H9 (cell line): ENCODE data around the gene WIPF1. TPM values are rescaled to one million over a fixed set of nuclear protein-coding genes. Genes with fewer than 3 reads are reported as not detected.

Experiments
- DNase-seq: peaks from one replicate; pipeline ENCODE4 v3.0.0-alpha.2; 2017
- H2AFZ ChIP-seq: one replicate; pipeline ENCODE4 v1.6.1; 2013; ENCODE audit warnings: mild to moderate bottlenecking, low read length, control low read depth, moderate library complexity
- H2AK5ac ChIP-seq: 2 replicates; pipeline ENCODE4 v1.6.1; 2013; ENCODE audit warnings: low read length, control low read depth, mixed read lengths; ENCODE audit not compliant: insufficient read length
- H2BK120ac ChIP-seq: one replicate; pipeline ENCODE4 v1.6.1; 2013; ENCODE audit warnings: low read depth, mild to moderate bottlenecking, low read length, control low read depth, inconsistent platforms; ENCODE audit not compliant: poor library complexity, severe bottlenecking
- H2BK12ac ChIP-seq: 2 replicates; pipeline ENCODE4 v1.6.1; 2013; ENCODE audit warnings: low read length, control low read depth, mixed read lengths, low read depth; ENCODE audit not compliant: insufficient read length
- H2BK15ac ChIP-seq: 2 replicates; pipeline ENCODE4 v1.6.1; 2013; ENCODE audit warnings: low read depth, low read length, control low read depth
- H2BK20ac ChIP-seq: one replicate; pipeline ENCODE4 v1.6.1; 2013; ENCODE audit warnings: low read depth, mild to moderate bottlenecking, low read length, control low read depth, inconsistent platforms; ENCODE audit not compliant: poor library complexity, severe bottlenecking
- H2BK5ac ChIP-seq: 2 replicates; pipeline ENCODE4 v1.6.1; 2013; ENCODE audit warnings: low read length, control low read depth, mixed read lengths; ENCODE audit not compliant: insufficient read length
- H3K14ac ChIP-seq: 2 replicates; pipeline ENCODE4 v1.6.1; 2013; ENCODE audit warnings: low read length, control low read depth; ENCODE audit not compliant: insufficient read depth
- H3K18ac ChIP-seq: 2 replicates; pipeline ENCODE4 v1.6.1; 2013; ENCODE audit warnings: low read depth, mild to moderate bottlenecking, mixed read lengths, low read length, control low read depth; ENCODE audit not compliant: insufficient read length
- H3K23ac ChIP-seq: 2 replicates; pipeline ENCODE4 v1.6.1; 2013; ENCODE audit warnings: low read length, control low read depth, mixed read lengths, low read depth; ENCODE audit not compliant: insufficient read length
- H3K23me2 ChIP-seq: 2 replicates; pipeline ENCODE4 v1.6.1; 2013; ENCODE audit warnings: low read depth, mild to moderate bottlenecking, mixed read lengths, low read length, control low read depth; ENCODE audit not compliant: insufficient read length, poor library complexity, severe bottlenecking
- H3K27ac ChIP-seq: 2 replicates; pipeline ENCODE4 v1.5.1; 2013; ENCODE audit warnings: low read length, control low read depth, mixed read lengths, low read depth; ENCODE audit not compliant: insufficient read length
- H3K27me3 ChIP-seq: 2 replicates; pipeline ENCODE4 v1.6.1; 2013; ENCODE audit warnings: low read length, control low read depth, inconsistent platforms; ENCODE audit not compliant: insufficient read depth
- H3K4ac ChIP-seq: 2 replicates; pipeline ENCODE4 v1.6.1; 2013; ENCODE audit warnings: low read depth, mild to moderate bottlenecking, control low read depth, inconsistent platforms, low read length, moderate library complexity
- H3K4me1 ChIP-seq: 2 replicates; pipeline ENCODE4 v1.6.1; 2013; ENCODE audit warnings: low read length, control low read depth, inconsistent platforms; ENCODE audit not compliant: insufficient read depth
- H3K4me2 ChIP-seq: 2 replicates; pipeline ENCODE4 v1.6.1; 2013; ENCODE audit warnings: low read length, control low read depth, mixed read lengths; ENCODE audit not compliant: insufficient read length, insufficient read depth
- H3K56ac ChIP-seq: 2 replicates; pipeline ENCODE4 v1.6.1; 2013; ENCODE audit warnings: low read depth, mild to moderate bottlenecking, mixed read lengths, low read length, control low read depth; ENCODE audit not compliant: insufficient read length
- H3K79me1 ChIP-seq: 2 replicates; pipeline ENCODE4 v1.6.1; 2013; ENCODE audit warnings: low read depth, mild to moderate bottlenecking, moderate library complexity, low read length, control low read depth, inconsistent platforms; ENCODE audit not compliant: insufficient read depth, poor library complexity, severe bottlenecking
- H3K79me2 ChIP-seq: 2 replicates; pipeline ENCODE4 v1.6.1; 2013; ENCODE audit warnings: low read length, control low read depth, inconsistent platforms; ENCODE audit not compliant: insufficient read depth
- H3K9ac ChIP-seq: 2 replicates; pipeline ENCODE4 v1.6.1; 2013; ENCODE audit warnings: low read length, control low read depth, mixed read lengths; ENCODE audit not compliant: insufficient read length; ENCODE audit errors: extremely low read depth
- H3K9me3 ChIP-seq: one replicate; pipeline ENCODE4 v1.6.1; 2013; ENCODE audit warnings: low read depth, low read length, inconsistent platforms; ENCODE audit not compliant: control insufficient read depth
- H3T11ph ChIP-seq: one replicate; pipeline ENCODE4 v1.6.1; 2013; ENCODE audit warnings: mild to moderate bottlenecking, low read length, control low read depth, inconsistent platforms
- H4K20me1 ChIP-seq: one replicate; pipeline ENCODE4 v1.6.1; 2013; ENCODE audit not compliant: control insufficient read depth, insufficient read length, insufficient read depth
- H4K5ac ChIP-seq: 2 replicates; pipeline ENCODE4 v1.6.1; 2013; ENCODE audit warnings: low read depth, mild to moderate bottlenecking, mixed read lengths, low read length, control low read depth; ENCODE audit not compliant: insufficient read length
- H4K8ac ChIP-seq: replicated peaks from 2 replicates; pipeline ENCODE4 v1.6.1; 2013; ENCODE audit warnings: low read length, control low read depth, mixed read lengths, low read depth; ENCODE audit not compliant: insufficient read length
- H4K91ac ChIP-seq: 2 replicates; pipeline ENCODE4 v1.6.1; 2013; ENCODE audit warnings: low read depth, mild to moderate bottlenecking, moderate library complexity, mixed read lengths, low read length, control low read depth; ENCODE audit not compliant: insufficient read length
- H3K27ac Mint-ChIP-seq, 3 experiments: 2 replicates in 2 of 3; 3 replicates in 1 of 3; pipeline ENCODE4 v1.8.0; 2020 to 2021; ENCODE audit warnings: mixed read lengths in 3 of 3, mild to moderate bottlenecking in 1 of 3, moderate library complexity in 1 of 3
- H3K27me3 Mint-ChIP-seq: 2 replicates; pipeline ENCODE4 v1.8.0; 2021; ENCODE audit warnings: low read depth, mild to moderate bottlenecking, moderate library complexity, mixed read lengths
- H3K36me3 Mint-ChIP-seq, 3 experiments: 2 replicates in 2 of 3; 3 replicates in 1 of 3; pipeline ENCODE4 v1.8.0; 2020 to 2021; ENCODE audit warnings: low read depth in 3 of 3, mixed read lengths in 3 of 3; ENCODE audit not compliant: insufficient read depth in 1 of 3
- H3K4me1 Mint-ChIP-seq, 2 experiments: 2 replicates each; pipeline ENCODE4 v1.8.0; 2020; ENCODE audit warnings: mixed read lengths in 2 of 2
- H3K4me3 Mint-ChIP-seq, 2 experiments: 2 replicates in 1 of 2; 3 replicates in 1 of 2; pipeline ENCODE4 v1.8.0; 2020 to 2021; ENCODE audit warnings: mild to moderate bottlenecking in 2 of 2, mixed read lengths in 2 of 2, moderate library complexity in 1 of 2
- H3K9me3 Mint-ChIP-seq, 2 experiments: 2 replicates in 1 of 2; 3 replicates in 1 of 2; pipeline ENCODE4 v1.8.0; 2020; ENCODE audit warnings: mild to moderate bottlenecking in 2 of 2, mixed read lengths in 2 of 2, moderate library complexity in 1 of 2
- WGBS: extraction: QIAGEN DNeasy Blood & Tissue Kit; methylation state at CpG from one replicate; pipeline ENCODE4 v1.1.7; 2013; ENCODE audit warnings: missing lambda C conversion rate, low lambda C conversion rate, mixed read lengths; ENCODE audit not compliant: insufficient read length; ENCODE audit errors: extremely low coverage; 5-methylcytosine and 5-hydroxymethylcytosine counted together
- total RNA-seq: library from RNA; stranded (reverse); gene quantifications from 2 replicates; pipeline ENCODE4 v1.2.1, GENCODE V29; 2021
- TF ChIP-seq, protein P1 (sequence below): fragments of 200-600 bp; sonication (generic); conservative IDR thresholded peaks from 3 replicates; pipeline ENCODE4 v1.8.0; 2021; ENCODE audit warnings: antibody characterized with exemption, mild to moderate bottlenecking

The WIPF1 gene
- total RNA-seq, 1 experiment from 2014 or later: 5.1 TPM

DNA sequence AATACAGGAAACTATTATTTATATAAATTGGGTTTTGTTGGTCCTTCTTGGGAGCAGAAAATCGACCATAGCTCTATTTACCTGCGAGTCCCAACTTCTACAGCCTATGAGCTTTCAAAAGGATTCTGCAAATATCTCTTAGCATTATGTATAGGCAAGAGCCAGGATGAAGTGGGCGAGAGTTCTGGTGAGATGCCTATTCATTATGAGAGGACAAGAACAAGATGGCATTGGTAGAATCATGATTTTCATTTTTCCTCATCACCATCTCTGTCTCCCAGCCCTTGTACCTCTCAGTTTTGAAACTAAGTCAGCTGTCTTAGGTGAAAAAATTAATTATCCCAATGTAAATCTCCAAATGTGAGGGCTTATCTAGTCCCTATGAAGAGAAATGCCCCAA lies 25.0 kb downstream of the WIPF1 start:
- Histone ChIP-seq H2BK15ac (no peak overlapping the region), H3K27me3 (no peaks in the 10 kb centered on the region), H4K91ac (no peak overlapping the region), H3K23me2 (no peaks in the 10 kb centered on the region), H3K4me2 (no peak overlapping the region), H2BK120ac (no peak overlapping the region), H2AK5ac (no peak overlapping the region), H3K56ac (no peak overlapping the region), H3K4ac (no peak overlapping the region), H3K9ac (no peak overlapping the region), H3K4me1 (no peaks in the 10 kb centered on the region), H3K79me1 (no peaks in the 10 kb centered on the region), H3K14ac (no peak overlapping the region), H4K5ac (no peak overlapping the region), H2BK12ac (no peak overlapping the region), H4K8ac (no peak overlapping the region), H3K27ac (no peak overlapping the region), H3K18ac (no peak overlapping the region), H3K79me2 (no peaks in the 10 kb centered on the region), H2BK20ac (no peak overlapping the region), H4K20me1 (no peaks in the 10 kb centered on the region), H3T11ph (no peak overlapping the region), H2AFZ (no peak overlapping the region), H3K23ac (no peak overlapping the region), H3K9me3 (no peaks in the 10 kb centered on the region), H2BK5ac (no peak overlapping the region)
- no CpG with 5 or more reads among the region's 3 CpGs for WGBS
- H3K27me3 Mint-ChIP-seq: no peaks in the 10 kb centered on the region; the same call in 1 of the 2 replicates
- H3K27ac Mint-ChIP-seq: no peak overlapping the region
- TF ChIP-seq, protein P1, sequence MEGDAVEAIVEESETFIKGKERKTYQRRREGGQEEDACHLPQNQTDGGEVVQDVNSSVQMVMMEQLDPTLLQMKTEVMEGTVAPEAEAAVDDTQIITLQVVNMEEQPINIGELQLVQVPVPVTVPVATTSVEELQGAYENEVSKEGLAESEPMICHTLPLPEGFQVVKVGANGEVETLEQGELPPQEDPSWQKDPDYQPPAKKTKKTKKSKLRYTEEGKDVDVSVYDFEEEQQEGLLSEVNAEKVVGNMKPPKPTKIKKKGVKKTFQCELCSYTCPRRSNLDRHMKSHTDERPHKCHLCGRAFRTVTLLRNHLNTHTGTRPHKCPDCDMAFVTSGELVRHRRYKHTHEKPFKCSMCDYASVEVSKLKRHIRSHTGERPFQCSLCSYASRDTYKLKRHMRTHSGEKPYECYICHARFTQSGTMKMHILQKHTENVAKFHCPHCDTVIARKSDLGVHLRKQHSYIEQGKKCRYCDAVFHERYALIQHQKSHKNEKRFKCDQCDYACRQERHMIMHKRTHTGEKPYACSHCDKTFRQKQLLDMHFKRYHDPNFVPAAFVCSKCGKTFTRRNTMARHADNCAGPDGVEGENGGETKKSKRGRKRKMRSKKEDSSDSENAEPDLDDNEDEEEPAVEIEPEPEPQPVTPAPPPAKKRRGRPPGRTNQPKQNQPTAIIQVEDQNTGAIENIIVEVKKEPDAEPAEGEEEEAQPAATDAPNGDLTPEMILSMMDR: no peak
- no peak overlapping the region for H3K4me3 Mint-ChIP-seq
- H3K4me1 Mint-ChIP-seq: no peaks in the 10 kb centered on the region; a peak in 1 of 4 replicates
- DNase-seq: no peak
- no peaks in the 10 kb centered on the region for H3K9me3 Mint-ChIP-seq
- H3K36me3 Mint-ChIP-seq: peaks cover 2 to 9% (median 6%) of the 10 kb centered on the region in 3 experiments; a peak in 6 of 7 replicates
